OCI-LY7 (cell line): ENCODE measurements around the gene MINDY4.

Source experiments
- CTCF ChIP-seq: fragments of 200-600 bp; sonication (generic); conservative IDR thresholded peaks from 2 replicates; pipeline ENCODE4 v1.5.1; 2014; ENCODE audit warnings: mild to moderate bottlenecking, antibody characterized with exemption, low read length, moderate library complexity, mixed read lengths
- EZH2phosphoT487 ChIP-seq: fragments of 200-600 bp; sonication (generic); IDR thresholded peaks from 2 replicates; pipeline ENCODE4 v1.6.1; 2018; ENCODE audit warnings: low read depth, borderline replicate concordance, mild to moderate bottlenecking, mixed run types, antibody characterized with exemption, low read length, moderate library complexity, mixed read lengths

DNA sequence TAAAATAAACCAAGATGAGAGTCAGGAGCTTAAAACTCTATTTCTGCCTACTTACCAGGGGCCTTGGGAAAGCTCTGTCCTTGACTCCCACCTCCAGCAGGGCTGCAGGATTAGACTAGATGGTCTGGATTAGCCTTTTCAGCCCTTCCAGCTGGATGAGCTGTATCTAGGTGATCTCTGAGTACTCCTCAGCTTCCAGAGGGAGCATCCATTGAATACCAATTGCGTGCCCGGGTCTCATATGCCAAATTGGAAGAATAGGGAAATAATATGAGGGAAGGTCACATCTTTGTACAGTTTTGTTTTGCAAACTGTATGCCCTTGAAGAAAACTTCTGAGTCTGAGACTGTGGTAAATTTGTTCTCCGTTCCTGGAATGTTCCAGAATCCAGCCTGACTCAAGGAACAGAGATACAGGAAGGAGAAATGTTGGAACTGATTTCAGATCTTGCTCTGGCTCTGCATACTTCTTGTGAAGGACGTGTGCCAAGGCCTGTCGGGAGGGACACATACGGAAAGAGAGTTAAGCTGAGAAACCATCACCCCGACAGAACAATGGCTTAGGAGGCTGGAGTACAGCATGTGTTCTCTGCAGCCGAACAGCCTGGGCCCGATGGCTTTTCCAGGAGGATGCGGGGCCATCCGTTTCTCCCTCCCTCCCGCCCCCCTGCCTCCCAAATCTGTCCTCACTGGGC is 44.9 kb downstream of the MINDY4 start:
- TF ChIP-seq CTCF (no peak), EZH2phosphoT487 (no peak)
